Measurements from ENCODE around the gene AGBL1. TPM values are rescaled to one million over a fixed set of nuclear protein-coding genes. Genes with fewer than 3 reads are reported as not detected.
"Not testable (repeated sequence)": the region's sequence is repeated elsewhere in the genome, so short reads cannot be mapped to it uniquely, and the experiment has no call there.

The AGBL1 gene
- total RNA-seq, 1 donor from 2014 or later, result 0.14 TPM

DNA sequence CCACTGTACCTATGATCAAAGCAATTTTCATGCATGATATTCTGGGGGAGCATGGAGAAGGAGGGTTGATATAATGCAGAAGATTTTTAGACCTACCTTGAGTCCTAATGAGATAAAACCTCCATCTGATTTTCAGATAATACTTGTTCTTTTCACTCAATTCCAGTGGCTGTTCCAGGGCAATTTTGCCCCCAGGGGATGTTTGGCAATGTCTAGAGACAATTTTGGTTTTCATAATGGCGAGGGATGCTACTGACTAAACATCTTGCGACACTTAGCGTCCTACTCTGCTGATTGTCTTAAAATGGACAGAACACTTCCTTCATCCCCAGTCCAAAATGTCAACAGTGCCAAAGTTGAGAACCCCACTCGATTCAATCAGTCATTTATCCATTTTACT lies 26.6 kb downstream of the AGBL1 start:
- peaks cover 4% of the 10 kb centered on the region for H3K4me1 Mint-ChIP-seq (ENCODE audit: low read depth)
- DNase-seq (ENCODE audit: low spot score), result no peak
- H3K4me3 Mint-ChIP-seq (ENCODE audit: low read depth), result no peak overlapping the region
- intact Hi-C loops (cut with micrococcal nuclease), result no loop called here
- peaks cover 5% of the 10 kb centered on the region for H3K9me3 Mint-ChIP-seq
- no peak overlapping the region for H3K27ac Mint-ChIP-seq
- H3K27me3 Mint-ChIP-seq (ENCODE audit: low read depth), result no peaks in the 10 kb centered on the region
- no peaks in the 10 kb centered on the region for H3K36me3 Mint-ChIP-seq (ENCODE audit: low read depth)

DNA sequence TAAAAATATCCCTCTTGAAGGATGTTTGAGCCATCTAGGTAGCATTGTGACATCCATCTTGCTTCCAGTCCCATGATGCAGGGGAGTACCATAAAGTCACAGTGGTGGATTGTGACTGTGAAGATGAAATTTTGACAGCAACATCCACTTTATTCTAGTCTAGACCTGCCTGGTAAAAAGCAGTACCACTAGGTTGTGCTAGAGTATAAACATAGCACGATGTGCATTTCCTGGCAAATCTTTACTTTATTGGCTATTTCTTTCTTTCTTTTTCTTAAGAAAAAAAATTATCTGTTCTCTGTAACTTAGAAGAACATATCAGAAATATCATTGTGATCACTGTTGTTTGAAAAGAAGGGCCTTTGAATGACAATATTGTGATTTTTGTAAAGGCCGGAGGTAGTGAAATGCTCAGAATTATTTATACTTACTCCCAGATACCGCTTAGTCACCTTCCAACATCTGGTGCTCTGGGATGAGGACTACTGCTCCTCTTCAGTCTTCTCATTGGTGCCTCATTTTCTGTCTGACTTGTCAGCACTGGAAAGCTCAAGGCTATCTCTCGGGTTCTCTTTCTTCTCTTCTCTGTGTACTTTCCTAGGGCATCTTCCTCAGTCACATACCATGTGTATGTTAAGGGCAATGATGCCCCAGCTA lies 35.6 kb downstream of the AGBL1 start:
- intact Hi-C loops (cut with micrococcal nuclease), result no loop called here
- Mint-ChIP-seq H3K27ac (no peak overlapping the region), H3K36me3 (ENCODE audit: low read depth) (no peaks in the 10 kb centered on the region)

DNA sequence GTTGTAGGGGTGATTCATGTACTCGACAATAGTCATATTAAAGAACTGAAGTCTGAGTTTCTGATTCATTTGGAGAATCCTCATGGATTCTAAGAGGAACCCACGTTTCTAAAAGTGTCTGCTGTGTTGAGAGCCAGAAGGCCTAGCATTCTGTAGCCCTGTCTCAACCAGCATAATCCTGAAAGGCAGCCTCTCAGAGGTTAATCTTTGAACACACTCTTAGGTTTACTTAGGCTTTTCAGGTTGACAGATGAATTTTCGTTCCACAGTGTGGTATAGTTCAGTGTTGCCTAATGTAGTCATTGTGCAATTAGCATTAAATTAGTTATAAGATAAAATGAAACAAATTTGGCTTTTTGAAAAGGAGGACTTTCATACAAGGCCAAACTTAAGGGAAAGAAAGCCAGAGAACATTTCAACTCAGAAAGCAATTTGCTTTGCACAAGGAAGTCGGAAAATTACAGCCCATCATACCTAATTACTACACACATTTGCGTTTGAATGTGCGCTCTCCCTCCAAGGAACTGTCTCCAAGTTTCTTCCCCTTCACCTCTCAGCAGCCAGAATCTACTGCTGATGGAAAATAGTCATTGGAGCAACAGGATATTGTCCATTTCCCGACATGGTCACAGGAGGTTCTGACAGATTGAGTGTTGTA lies 42.0 kb downstream of the AGBL1 start:
- intact Hi-C loops (cut with micrococcal nuclease), result no loop called here
- DNase-seq (ENCODE audit: low spot score), result no peak
- Mint-ChIP-seq H3K27me3 (ENCODE audit: low read depth) (no peaks in the 10 kb centered on the region), H3K9me3 (no peaks in the 10 kb centered on the region), H3K27ac (no peak overlapping the region), H3K4me1 (ENCODE audit: low read depth) (no peaks in the 10 kb centered on the region), H3K36me3 (ENCODE audit: low read depth) (no peaks in the 10 kb centered on the region), H3K4me3 (ENCODE audit: low read depth) (no peak overlapping the region)

More for the DNA sequence above, 35.6 kb downstream of the AGBL1 start:
- no peak for DNase-seq (ENCODE audit: low spot score)
- H3K4me3 Mint-ChIP-seq (ENCODE audit: low read depth), result no peak overlapping the region
- no peaks in the 10 kb centered on the region for H3K9me3 Mint-ChIP-seq
- H3K27me3 Mint-ChIP-seq (ENCODE audit: low read depth), result peaks cover 2% of the 10 kb centered on the region
- H3K4me1 Mint-ChIP-seq (ENCODE audit: low read depth), result no peaks in the 10 kb centered on the region

DNA sequence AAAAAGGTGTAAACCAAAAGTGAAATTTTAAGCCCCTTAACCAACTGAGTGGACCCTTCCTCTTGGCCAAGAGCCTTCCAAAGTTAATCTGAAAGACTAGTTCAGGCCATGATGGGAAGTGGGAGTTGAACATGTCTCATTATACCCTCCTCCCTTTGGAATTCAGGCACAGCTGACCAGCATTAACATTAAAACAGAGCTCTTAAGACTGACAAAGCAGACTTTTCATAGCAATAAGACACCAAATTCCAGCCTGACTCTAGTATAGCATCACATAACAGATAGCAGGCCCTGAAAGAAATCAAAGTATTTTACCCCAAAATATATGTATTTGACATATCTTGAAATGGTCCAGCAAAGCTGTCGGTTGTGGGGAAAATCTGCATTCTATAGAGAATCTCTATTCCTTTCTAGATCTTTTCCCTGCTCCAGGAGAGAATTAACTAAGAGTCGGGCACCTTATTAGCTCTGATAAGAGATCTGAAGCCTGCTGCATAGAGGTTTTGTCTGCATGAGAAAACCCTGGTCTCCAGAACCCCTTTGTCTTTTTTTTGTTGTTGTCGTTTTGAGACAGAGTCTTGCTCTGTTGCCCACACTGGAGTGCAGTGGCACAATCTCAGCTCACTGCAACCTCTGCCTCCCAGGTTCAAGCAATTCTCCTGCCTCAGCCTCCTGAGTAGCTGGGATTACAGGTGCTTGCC lies 43.2 kb downstream of the AGBL1 start:
- intact Hi-C loops (cut with micrococcal nuclease); H3K9me3 Mint-ChIP-seq; DNase-seq (ENCODE audit: low spot score); H3K4me3 Mint-ChIP-seq (ENCODE audit: low read depth); H3K27ac Mint-ChIP-seq; H3K4me1 Mint-ChIP-seq (ENCODE audit: low read depth); H3K36me3 Mint-ChIP-seq (ENCODE audit: low read depth); H3K27me3 Mint-ChIP-seq (ENCODE audit: low read depth): not testable (repeated sequence)

DNA sequence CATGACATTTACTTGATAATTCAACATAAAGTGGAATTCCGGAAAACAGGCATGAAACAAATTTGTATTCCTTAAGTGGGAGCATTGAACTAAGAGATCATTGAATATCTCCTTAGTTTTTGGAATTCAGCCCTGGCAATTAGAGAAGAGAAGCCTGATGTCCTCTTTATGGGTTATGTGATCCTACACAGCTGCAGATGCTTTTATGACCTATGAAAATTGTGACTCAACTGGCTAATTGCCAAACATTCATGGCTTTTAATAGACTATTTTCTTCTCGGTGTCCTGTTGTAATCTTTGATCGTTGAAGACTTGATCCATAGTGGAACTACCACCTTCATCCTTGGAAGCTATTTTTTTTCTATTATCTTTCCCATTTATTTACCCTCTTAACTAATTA lies 46.1 kb downstream of the AGBL1 start:
- H3K27ac Mint-ChIP-seq, result no peak overlapping the region
- no peaks in the 10 kb centered on the region for H3K4me1 Mint-ChIP-seq (ENCODE audit: low read depth)
- intact Hi-C loops (cut with micrococcal nuclease), result no loop called here
- no peaks in the 10 kb centered on the region for H3K27me3 Mint-ChIP-seq (ENCODE audit: low read depth)
- no peaks in the 10 kb centered on the region for H3K9me3 Mint-ChIP-seq
- no peak for DNase-seq (ENCODE audit: low spot score)
- no peak overlapping the region for H3K4me3 Mint-ChIP-seq (ENCODE audit: low read depth)
- no peaks in the 10 kb centered on the region for H3K36me3 Mint-ChIP-seq (ENCODE audit: low read depth)

DNA sequence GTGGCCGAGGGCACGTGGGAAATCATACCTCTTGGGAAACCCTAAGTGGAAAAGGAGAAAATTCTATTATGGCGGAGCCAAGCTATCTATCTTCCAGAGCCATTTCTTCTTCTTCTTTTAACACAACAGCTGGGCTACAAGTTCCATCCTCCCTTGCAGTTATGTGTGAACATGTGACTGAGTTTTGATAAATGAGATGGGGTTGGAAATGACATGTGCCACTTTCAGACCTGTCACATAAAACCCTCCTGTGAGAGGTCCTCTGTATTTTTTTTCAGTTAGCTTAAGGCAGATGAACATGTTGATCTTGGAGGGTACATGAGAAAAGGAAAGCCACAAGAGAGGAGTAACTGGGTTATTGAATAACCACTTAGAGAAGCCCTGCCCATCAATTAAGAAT lies 47.9 kb downstream of the AGBL1 start:
- Mint-ChIP-seq H3K4me3 (ENCODE audit: low read depth) (no peak overlapping the region), H3K4me1 (ENCODE audit: low read depth) (no peaks in the 10 kb centered on the region), H3K9me3 (no peaks in the 10 kb centered on the region), H3K27me3 (ENCODE audit: low read depth) (no peaks in the 10 kb centered on the region), H3K36me3 (ENCODE audit: low read depth) (no peaks in the 10 kb centered on the region), H3K27ac (no peak overlapping the region)
- intact Hi-C loops (cut with micrococcal nuclease), result no loop called here
- no peak for DNase-seq (ENCODE audit: low spot score)

DNA sequence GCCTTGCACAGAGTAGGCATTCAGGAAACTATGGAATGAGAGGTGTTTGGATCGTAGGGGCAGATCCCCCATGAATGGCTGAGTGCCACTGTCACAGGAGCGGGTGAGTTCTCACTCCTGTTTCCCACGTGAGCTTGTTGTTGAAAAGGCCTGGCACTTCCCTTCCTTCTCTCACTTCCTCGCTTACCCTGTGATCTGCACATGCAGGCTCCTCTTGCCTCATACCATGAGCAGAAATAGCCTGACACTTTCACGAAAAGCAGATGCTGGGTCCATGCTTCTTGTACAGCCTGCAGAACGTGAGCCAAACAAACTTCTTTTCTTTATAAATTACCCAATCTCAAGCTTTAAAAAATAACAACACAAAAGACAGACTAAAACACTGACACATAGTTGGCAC lies 55.4 kb downstream of the AGBL1 start:
- H3K27me3 Mint-ChIP-seq (ENCODE audit: low read depth), result no peaks in the 10 kb centered on the region

DNA sequence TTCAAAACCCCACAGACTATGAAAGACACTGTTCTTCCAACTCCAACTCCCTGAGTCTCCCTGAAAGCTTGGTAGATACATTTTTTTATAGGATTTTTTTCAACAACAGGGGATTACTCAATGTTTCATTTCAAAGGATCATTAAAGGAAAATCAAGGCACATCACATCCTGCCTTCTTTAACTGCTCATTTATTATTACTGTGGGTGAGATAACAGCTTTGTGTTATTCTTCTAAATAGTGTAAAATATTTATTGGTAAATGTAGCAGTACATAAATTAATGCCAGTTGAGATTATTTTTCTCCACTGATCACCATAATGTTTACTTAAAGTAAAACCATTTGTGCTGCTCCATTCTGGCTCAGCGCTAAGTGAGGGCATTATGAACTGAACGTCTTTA lies 57.2 kb downstream of the AGBL1 start:
- no peaks in the 10 kb centered on the region for H3K27me3 Mint-ChIP-seq (ENCODE audit: low read depth)
- H3K4me1 Mint-ChIP-seq (ENCODE audit: low read depth), result no peaks in the 10 kb centered on the region
- no peak overlapping the region for H3K4me3 Mint-ChIP-seq (ENCODE audit: low read depth)
- H3K27ac Mint-ChIP-seq, result no peak overlapping the region
- no peak for DNase-seq (ENCODE audit: low spot score)
- H3K9me3 Mint-ChIP-seq, result no peaks in the 10 kb centered on the region
- intact Hi-C loops (cut with micrococcal nuclease), result no loop called here
- no peaks in the 10 kb centered on the region for H3K36me3 Mint-ChIP-seq (ENCODE audit: low read depth)

More for the DNA sequence above, 55.4 kb downstream of the AGBL1 start:
- Mint-ChIP-seq H3K36me3 (ENCODE audit: low read depth) (no peaks in the 10 kb centered on the region), H3K27ac (no peak overlapping the region), H3K4me1 (ENCODE audit: low read depth) (no peaks in the 10 kb centered on the region), H3K9me3 (no peaks in the 10 kb centered on the region), H3K4me3 (ENCODE audit: low read depth) (no peak overlapping the region)
- intact Hi-C loops (cut with micrococcal nuclease), result no loop called here
- DNase-seq (ENCODE audit: low spot score), result no peak

DNA sequence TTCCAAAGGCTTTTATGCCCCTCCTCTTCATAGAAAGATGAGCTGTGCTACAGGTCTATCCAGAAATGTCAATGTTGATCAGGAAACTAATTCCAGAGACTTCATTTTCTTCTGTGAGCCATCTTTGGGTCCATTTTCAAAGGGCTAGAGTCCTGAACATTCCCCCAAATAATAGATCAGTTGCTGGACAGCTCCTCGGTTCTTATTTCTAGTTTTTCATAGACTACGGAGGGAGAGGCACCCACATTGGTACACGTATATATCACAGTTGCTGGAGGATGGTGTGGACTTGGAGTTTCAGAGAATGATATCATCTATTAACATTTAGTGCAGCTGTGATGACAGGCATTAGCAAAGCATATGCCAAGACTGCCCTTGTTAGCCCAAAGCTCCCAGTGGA lies 59.1 kb downstream of the AGBL1 start:
- H3K9me3 Mint-ChIP-seq, result no peaks in the 10 kb centered on the region
- no peaks in the 10 kb centered on the region for H3K36me3 Mint-ChIP-seq (ENCODE audit: low read depth)
- no peaks in the 10 kb centered on the region for H3K27me3 Mint-ChIP-seq (ENCODE audit: low read depth)
- H3K27ac Mint-ChIP-seq, result no peak overlapping the region
- intact Hi-C loops (cut with micrococcal nuclease), result no loop called here
- DNase-seq (ENCODE audit: low spot score), result no peak
- H3K4me3 Mint-ChIP-seq (ENCODE audit: low read depth), result no peak overlapping the region
- H3K4me1 Mint-ChIP-seq (ENCODE audit: low read depth), result no peaks in the 10 kb centered on the region

DNA sequence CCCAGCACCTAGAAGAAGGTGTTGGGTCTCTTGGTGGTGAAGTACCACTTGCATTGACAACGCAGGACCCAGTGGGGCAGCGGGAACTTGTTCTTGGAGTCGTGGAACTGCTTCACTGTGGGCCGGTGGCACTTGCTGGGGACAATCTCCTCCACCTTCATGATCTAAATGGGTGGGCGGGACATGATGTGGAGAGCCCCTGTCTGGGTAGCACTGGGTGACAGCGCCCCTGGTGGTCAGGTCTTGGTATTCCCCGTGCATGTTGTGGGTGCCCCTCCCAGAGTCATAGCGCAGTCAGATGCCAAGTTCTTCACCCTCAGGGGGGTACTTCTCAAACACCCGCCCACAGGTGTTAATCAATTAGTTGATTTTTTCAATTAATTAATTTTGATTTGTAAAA lies 60.2 kb downstream of the AGBL1 start:
- H3K36me3 Mint-ChIP-seq (ENCODE audit: low read depth), result no peaks in the 10 kb centered on the region
- intact Hi-C loops (cut with micrococcal nuclease), result no loop called here
- no peak overlapping the region for H3K4me3 Mint-ChIP-seq (ENCODE audit: low read depth)
- H3K27me3 Mint-ChIP-seq (ENCODE audit: low read depth), result no peaks in the 10 kb centered on the region
- no peaks in the 10 kb centered on the region for H3K4me1 Mint-ChIP-seq (ENCODE audit: low read depth)
- H3K27ac Mint-ChIP-seq, result no peak overlapping the region
- no peaks in the 10 kb centered on the region for H3K9me3 Mint-ChIP-seq
- DNase-seq (ENCODE audit: low spot score), result no peak

DNA sequence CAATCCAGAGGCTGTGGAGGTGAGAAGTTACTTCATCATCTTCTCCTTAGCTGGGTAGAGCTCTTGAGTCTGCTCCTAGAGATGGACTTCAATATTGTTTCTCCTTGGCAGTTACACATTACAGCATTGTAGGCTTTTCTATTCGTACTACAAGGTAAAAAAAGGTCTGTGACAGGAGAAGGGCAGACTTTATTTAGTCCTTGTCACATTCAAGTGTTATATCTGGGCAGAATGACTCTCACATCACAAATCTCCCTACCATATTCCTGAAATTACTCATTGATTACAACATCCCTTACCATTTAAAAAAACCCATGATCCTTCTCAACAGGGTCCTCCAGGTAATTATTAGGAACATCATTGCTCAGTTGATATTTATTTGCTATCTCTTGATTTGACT lies 75.0 kb downstream of the AGBL1 start:
- no peaks in the 10 kb centered on the region for H3K27me3 Mint-ChIP-seq (ENCODE audit: low read depth)
- intact Hi-C loops (cut with micrococcal nuclease), result no loop called here
- no peak overlapping the region for H3K27ac Mint-ChIP-seq
- peaks cover 10% of the 10 kb centered on the region for H3K9me3 Mint-ChIP-seq
- H3K4me1 Mint-ChIP-seq (ENCODE audit: low read depth), result no peaks in the 10 kb centered on the region
- no peak for DNase-seq (ENCODE audit: low spot score)
- no peak overlapping the region for H3K4me3 Mint-ChIP-seq (ENCODE audit: low read depth)
- no peaks in the 10 kb centered on the region for H3K36me3 Mint-ChIP-seq (ENCODE audit: low read depth)

DNA sequence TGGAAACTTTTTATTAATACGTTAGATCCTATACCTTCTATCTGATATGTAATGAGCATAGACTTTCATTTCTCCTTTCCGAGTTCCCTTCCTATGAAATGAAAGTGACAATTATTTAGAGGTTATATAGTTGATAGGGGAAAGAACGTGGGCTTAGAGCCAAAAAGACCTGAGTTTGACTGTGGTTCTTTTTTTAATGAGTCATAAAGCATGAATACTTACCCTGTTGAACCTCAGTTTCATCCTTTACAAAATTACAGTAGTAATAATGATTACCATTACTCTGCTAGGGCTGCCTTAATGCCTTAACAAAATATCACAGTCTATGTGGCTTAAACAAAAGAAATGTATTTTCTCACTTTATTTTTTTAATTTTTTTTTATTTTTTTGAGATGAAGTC lies 75.9 kb downstream of the AGBL1 start:
- Mint-ChIP-seq H3K27me3 (ENCODE audit: low read depth) (no peaks in the 10 kb centered on the region), H3K4me3 (ENCODE audit: low read depth) (no peak overlapping the region), H3K27ac (no peak overlapping the region), H3K36me3 (ENCODE audit: low read depth) (no peaks in the 10 kb centered on the region), H3K4me1 (ENCODE audit: low read depth) (no peaks in the 10 kb centered on the region), H3K9me3 (peaks cover 5% of the 10 kb centered on the region)
- DNase-seq (ENCODE audit: low spot score), result no peak
- intact Hi-C loops (cut with micrococcal nuclease), result no loop called here

DNA sequence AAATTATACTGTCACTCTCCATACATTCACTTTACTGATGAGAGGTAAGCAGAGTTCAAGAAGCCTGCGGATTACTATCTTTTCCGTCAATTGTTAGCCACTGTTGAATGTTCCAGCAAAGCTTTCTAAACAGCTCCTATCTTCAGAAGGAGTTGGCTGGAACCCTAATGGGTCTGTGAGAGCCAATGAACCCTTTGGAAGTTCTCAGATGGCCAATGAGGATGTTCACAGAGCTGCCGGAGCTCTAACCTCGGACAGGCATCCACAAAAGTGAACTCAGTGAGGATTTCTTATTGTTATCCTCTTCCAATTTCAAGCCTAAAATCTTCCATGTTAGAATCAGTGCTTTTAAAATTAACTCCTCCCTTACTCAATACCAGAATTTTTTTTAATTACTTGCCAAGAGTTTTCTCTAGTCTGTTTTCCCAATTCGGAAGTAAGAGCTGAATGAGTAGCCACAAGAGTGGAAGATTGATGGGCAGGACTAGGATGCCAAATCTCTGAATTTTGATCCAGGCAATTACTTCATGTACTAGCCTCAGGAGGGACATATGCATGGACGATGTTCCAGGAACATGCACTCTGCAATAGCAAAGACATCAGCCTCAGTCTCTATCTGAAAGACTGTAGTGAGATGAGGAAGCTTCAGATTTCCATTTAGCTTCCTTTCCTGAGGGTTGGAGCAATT lies 78.1 kb downstream of the AGBL1 start:
- Mint-ChIP-seq H3K9me3 (no peaks in the 10 kb centered on the region), H3K27me3 (ENCODE audit: low read depth) (peaks cover 1% of the 10 kb centered on the region), H3K27ac (no peak overlapping the region), H3K36me3 (ENCODE audit: low read depth) (no peaks in the 10 kb centered on the region), H3K4me3 (ENCODE audit: low read depth) (no peak overlapping the region), H3K4me1 (ENCODE audit: low read depth) (no peaks in the 10 kb centered on the region)
- intact Hi-C loops (cut with micrococcal nuclease), result no loop called here
- no peak for DNase-seq (ENCODE audit: low spot score)
